C4-2B (cell line): ENCODE measurements around the gene TSPAN15.

Experiments
- H3K27ac ChIP-seq: fragments of 450-650 bp; 2 replicates; pipeline ENCODE4 v1.5.1; 2017
- CTCF ChIP-seq: fragments of 450-650 bp; conservative IDR thresholded peaks from 2 replicates; pipeline ENCODE4 v1.5.1; 2017; ENCODE audit warnings: mild to moderate bottlenecking
- ZFX ChIP-seq: fragments of 450-650 bp; IDR thresholded peaks from 2 replicates; pipeline ENCODE4 v1.6.1; 2017

TSPAN15 gene

GRCh38 chr10:69438536-69439349 lies 12.5 kb upstream of the TSPAN15 start:
- TF ChIP-seq ZFX (no peak), CTCF (no peak)
- peak overlapping the region; percentile 76 for H3K27ac ChIP-seq

DNA sequence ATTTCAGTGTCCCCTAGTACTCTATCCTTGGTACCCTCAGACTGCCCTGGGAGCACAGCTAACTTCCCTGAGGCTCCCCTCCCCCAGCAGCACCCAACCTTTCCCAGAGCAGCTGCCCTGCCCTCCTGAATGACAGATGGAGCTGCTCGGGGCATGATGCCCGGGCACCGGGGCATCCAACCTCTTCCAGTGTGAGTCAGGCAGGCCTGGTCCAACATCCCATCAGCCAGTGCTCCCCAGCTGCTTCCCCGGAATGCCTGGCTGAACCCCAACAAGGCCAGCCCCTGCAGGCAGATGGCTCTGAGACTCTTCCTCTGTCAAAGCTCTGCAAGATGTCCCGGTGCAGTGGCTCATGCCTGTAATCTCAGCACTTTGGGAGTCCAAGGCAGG lies 11.9 kb upstream of the TSPAN15 start:
- H3K27ac ChIP-seq, result peak overlapping the region; percentile 76
- TF ChIP-seq ZFX (no peak), CTCF (no peak)

DNA sequence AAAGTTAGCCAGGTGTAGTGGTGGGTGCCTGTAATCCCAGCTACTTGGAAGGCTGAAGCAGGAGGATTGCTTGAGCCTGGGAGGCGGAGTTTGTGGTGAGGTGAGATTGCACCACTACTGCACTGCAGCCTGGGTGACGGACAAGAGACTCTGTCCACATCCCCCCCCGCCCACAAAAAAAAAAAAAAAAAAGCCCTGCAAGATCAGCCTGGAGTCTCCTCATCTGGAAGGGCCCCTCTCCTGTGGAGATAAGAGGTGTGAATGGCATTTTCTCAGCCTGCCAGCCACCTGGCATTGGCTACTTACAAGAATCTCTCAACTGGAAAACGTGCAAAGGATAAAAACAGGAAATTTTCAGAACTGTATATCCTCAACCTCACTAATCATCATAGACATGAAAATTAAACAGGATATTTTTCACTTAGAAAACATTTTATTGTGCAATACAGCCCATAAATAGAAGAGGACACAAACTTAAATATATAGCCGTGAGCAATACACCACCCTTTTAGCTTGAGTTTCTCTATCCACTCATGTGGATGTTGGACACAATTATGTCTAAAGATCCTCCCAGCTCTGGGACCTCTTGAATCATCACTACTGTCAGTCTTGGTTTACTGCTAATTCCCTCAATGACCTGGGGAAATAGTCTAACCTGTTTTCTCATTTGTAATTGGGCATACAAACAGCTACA lies 11.3 kb upstream of the TSPAN15 start:
- TF ChIP-seq ZFX, result no peak
- TF ChIP-seq CTCF, result no peak
- peak overlapping the region; percentile 76 for H3K27ac ChIP-seq

GRCh38 chr10:69443354-69443753 lies 7.9 kb upstream of the TSPAN15 start:
- TF ChIP-seq CTCF (no peak), ZFX (no peak)
- H3K27ac ChIP-seq, result no peak overlapping the region

- TF ChIP-seq CTCF (no peak), ZFX (no peak)
- peak overlapping the region; percentile 83; the same call in 1 of the 2 replicates for H3K27ac ChIP-seq
Measured at GRCh38 chr10:69445041-69445440, 6.2 kb upstream of the TSPAN15 start.

GRCh38 chr10:69446229-69446628 lies 5.0 kb upstream of the TSPAN15 start:
- peak overlapping the region; percentile 83 for H3K27ac ChIP-seq
- TF ChIP-seq CTCF, result no peak

DNA sequence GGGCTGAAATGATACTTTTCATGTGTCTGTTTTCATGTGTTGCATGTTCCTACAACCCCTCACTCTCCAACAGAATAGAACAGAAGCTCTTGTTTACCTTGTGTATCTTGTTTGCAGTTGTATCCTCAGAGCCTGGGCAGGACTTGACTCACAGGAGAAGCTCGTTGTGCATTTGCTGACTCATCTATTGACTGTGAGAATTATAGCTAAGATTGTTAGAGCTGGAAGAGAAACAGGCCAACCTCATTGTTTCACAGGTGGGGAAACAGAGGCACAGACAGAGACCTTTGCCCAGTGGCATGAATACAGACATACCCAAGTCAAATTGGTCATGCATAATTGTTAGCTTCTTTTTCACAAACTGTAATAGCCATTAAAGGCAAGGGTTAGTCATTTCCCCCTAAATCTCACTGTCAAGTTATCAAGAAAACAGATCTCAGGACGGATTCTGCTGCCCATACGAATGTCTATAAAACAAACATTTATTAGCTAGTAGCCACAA lies 4.6 kb upstream of the TSPAN15 start:
- TF ChIP-seq ZFX, result no peak
- TF ChIP-seq CTCF, result no peak

More for the DNA sequence above, 4.6 kb upstream of the TSPAN15 start:
- H3K27ac ChIP-seq, result peak overlapping the region; percentile 83
